NCI-H2081 (cell line): ENCODE results near the gene MECP2.
A peak's percentile ranks its signal among the peaks of the same experiment; 100 is the strongest.
"Not testable (repeated sequence)": the region's sequence is repeated elsewhere in the genome, so short reads cannot be mapped to it uniquely, and the experiment has no call there.

Source experiments
- DNase-seq, 2 experiments: peaks; one replicate each; lab custom pipeline; 2025; lab: John Stamatoyannopoulos, UW

Gene MECP2

DNA sequence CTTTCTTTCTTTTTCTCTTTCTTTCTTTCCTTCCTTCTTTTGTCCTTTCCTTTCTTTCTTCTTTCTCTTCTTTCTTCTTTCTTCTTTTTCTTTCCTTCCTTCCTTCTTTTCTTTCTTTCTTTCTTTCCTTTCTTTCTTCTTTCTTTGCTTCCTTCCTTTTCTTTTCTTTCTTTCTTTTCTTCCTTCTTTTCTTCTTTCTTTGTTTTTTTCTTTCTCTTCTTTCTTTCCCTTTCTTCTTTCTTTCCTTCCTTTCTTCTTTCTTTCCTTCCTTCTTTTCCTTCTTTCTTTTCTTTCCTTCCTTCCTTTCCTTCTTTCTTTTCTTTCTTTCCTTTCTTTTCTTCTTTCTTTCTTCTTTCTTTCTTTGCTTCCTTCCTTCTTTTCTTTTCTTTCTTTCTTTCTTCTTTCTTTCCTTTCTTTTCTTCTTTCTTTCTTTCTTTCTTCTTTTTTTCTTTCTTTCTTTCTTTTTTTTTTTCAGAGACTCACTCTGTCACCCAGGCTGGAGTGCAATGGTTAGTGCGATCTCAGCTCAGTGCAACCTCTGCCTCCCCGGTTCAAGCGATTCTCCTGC is 106.4 kb downstream of the MECP2 start:
- no peak for DNase-seq

DNA sequence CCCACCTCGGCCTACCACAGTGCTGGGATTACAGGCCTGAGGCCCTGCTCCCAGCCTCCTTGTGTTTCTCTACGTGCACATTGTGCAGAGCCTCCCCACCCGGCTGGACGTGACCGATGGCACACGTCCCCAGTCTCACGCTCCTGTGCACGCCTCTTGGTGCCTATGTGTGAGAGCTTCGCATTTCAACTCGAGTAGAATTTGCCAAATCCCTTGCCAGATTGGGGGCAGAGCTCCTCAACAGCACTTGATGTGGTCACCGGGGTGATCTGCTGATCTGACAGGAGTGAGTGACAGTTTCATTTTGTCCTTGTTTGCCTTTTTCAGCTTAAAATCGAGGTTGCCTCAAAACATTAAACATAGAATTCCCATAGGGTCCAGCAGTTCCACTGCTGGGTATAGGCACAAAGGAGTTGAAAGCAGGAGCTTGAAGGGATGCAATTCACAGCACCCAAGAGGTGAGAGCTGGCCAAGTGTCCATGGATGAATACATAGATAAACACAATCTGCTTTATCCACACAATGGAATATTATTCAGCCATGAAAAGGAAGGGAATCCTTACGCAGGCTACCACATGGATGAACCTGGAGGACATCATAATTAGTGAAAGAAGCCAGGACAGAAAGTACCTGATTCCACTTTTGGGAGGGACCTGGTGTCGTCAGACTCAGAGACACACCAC is 107.4 kb downstream of the MECP2 start:
- no peak for DNase-seq

DNA sequence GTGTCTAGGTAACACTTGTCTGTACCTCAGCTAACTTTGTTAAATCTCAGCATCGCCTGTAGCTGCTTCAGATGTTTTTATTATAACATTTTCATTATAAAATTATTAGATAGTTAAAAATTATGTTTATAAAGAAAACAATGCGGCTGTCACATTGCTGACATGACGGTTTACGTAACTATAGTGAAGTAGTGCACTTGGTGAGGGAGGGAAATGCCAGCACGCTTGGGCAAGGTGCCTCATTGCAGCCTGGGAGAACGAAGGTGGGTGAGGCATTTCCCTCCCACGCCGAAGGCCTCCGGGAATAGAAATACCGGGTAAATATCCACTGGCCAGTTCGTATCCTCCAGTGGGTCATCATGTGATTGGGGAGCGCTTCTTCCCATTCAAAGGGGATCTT is 109.0 kb downstream of the MECP2 start:
- DNase-seq: no peak

DNA sequence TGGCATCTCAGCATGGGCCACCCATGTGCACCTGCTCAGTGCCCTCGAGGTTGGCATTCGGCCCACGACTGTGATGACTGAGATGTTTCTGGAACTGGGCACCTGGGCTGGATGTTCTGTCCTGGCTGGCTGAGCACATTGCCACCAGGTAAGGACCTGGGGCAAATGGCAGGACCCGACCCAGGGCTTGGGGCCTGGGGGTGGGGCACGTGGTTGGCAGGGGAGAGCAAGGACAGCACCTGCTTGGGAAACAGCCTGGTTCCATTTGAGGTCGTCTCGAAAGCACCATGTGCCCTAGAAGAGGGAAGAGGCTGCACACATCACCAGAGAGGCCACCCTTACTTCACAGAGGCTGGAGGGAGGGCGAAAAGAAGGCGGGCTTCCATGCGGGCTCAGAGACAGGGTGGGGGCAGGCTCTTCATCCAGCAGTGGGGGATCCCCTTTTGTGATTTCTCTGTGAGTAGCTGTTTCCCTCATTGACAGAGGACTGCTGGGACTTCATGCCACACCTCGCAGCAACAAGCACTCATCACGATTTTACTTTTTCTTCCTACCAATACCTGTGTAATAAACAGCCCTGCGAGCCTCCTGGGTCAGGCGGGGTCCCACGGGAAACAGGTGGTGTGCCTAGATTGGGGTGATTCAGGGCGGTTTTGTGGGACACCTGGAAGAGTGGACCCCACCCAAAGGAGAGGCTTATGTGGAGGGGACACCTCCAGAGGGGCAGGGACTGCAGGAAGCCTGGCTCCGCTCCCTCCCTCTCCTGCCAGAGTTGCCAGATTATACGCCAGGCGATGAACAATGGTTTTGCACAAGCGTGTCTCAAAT is 113.0 kb downstream of the MECP2 start:
- DNase-seq: no peak

DNA sequence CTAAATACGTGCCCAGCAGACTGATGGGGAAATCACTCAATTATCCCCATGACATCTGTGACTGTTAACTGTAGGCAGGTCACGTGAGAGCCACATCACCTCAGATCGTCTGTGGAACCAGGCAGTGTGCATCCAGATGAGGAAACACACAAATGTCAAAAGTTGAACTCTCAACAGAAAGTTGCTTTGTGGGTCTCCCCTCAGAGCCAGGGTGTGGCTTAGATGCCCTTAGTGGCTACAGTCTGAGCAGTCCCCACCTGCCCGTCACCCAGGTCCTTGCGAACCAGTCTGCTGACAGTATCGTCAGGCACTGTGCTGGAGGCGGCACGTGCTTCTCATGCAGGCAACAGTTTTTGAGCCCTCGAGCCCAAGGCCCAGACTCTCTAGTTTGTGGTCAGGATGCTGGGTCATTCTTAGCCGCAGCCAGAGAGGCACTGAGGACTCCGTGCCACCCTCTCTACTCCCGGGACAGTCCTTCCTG is 114.2 kb downstream of the MECP2 start:
- no peak for DNase-seq

DNA sequence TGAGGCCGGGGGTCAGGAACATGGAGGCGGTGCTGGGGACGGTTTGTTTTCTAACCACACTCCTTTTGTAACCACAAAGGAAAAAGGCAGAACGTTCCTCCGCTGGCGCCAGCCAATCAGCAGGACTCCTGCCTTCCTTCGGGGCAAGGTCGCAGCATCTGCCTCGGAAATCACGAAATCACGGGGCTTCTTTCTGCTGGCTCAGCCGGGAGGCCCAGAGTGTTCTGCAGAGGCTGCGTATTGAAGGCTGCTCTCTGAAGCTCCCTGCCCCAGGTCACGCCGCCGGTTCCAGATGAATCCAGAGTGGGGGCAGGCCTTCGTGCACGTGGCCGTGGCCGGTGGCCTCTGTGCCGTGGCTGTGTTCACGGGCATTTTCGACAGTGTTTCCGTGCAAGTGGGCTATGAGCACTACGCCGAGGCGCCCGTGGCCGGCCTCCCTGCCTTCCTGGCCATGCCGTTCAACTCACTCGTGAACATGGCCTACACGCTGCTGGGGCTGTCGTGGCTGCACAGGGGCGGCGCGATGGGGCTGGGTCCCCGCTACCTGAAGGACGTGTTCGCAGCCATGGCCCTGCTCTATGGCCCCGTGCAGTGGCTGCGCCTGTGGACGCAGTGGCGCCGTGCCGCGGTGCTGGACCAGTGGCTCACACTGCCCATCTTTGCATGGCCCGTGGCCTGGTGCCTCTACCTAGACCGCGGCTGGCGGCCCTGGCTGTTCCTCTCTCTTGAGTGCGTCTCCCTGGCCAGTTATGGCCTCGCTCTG is 115.6 kb downstream of the MECP2 start:
- DNase-seq: no peak

DNA sequence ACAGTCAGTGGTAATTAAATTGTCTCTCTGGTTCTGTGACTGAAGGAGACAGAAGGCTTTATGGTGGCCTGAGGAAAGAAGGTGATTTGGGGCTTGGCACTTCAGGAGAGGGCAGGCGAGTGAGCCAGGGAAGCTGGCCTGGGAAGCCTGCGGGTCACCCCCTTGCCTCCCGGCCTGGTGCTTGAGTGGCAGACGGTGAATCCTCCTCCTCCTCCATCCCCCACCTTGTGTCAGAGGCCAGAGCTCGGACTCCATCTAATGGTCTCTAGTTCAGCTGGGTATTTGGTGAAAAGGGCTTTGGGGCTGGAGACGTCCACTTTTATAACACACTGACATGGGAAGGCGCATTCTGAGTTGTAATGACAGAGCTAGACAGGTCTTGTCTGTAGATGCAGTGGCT is 116.3 kb downstream of the MECP2 start:
- DNase-seq: no peak

DNA sequence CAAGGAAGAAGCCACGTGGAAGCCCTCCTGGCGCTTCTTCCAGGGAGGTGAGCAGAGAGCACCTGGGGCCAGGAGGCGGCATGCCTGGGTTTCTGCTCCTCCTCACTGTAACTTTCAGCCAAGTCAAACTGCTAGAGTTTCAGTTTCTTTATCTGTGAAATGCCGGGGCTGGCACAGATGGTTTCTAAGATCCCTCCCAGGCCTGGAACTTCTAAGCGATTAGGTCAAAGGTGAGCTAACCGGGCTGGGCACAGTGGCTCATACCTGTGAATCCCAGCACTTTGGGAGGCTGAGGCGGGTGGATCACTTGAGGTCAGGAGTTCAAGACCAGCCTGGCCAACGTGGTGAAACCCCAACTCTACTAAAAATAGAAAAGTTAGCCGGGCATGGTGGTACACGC is 117.1 kb downstream of the MECP2 start:
- not testable (repeated sequence) for DNase-seq

DNA sequence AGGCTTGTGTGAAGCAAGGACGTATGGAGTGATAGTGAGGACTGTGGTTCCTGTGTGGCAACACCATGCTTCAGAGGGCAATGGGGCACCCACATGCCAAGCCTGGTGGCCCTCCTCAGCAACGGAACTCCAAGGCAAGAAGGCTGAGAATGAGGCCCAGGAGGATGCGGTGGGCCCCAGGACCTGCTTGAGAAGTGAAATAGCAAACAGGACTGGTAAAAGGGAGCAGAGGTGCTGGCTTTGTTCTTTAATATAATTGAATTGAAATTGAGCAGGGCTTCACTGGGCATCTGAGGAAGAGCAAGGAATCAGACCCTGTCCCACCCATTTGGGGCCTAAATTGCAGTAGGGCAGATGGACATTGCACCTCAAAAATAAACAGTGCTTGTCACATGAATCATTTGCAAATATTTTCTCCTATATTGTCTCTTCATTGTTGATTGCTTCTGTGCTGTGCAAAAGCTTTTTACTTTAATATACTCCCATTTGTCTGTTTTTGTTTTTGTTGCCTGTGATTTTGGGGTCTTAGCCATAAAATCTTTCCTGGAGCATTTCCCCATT is 122.7 kb downstream of the MECP2 start:
- no peak for DNase-seq

DNA sequence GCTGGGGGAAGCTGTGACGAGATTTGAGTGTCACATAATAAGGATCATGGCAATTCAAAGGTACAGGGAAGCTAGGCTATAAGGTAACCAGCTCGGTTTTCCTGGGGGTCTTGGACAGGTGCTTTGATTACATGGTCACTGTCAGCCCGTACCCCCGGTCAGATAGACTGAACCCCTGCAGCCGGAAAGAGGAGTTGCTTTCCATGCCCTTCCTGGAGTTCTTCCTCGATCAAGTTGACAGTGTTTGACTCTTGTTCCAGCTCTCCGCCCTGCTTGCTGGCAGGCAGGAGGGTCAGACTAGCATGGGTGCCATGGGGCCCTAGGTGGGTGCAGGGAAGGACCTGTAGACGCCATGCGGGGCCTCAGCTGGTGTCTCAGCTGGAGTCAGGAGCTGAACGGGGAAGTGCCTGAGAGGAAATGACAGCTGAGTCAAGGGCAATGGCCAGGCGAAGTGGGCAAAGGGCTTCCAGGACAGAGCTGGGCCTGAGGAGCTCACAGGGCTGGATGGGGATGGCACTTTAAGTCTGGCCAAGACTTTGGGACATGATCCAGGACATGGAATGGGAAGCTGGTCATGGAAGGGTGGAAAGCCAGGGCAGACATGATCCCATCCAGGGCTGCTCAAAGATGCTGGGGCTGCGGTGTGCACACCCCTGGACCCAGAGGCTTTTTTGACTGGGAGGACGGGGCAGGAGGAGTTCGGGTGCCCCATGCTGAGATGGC is 123.4 kb downstream of the MECP2 start:
- no peak for DNase-seq

DNA sequence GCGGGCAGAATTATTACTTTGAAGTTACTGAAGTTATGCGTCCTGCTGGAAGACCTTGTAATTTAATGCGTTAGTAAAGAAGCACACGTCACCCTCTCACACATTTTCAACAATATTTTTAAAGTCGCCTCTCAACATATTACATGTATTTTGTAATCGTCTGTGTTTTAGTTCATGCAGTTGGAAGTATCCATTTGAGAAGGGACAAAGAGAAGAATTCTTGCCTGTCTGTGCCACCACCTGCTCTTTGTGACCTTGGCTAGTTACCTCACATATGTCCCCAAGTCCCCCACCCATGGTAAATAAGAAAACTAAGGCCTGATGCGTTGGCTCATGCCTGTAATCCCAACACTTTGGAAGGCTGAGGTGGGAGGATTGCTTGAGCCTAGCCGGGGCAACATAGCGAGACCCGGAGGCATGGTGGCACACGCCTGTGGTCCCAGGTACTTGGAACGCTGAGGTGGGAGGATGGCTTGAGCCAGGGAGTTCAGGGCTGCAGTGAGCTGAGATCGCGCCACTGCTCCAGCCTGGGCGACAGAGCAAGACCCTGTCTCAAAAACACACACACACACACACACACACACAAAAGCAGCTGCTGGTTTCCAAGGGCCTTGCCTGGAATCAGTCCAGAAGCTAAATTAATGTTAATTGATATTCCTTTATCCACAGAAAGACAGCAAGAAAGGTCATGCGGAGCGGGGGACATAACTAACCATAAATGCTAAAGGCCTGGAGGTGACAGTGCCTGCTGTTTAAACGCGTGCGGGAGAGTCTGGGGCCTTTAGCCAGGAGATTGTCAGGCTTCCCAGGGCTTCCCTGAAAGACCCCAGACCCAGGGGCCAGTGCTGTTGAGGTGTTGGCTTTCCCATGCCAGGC is 124.2 kb downstream of the MECP2 start:
- peak in 1 of 2 experiments; percentile 38 for DNase-seq

DNA sequence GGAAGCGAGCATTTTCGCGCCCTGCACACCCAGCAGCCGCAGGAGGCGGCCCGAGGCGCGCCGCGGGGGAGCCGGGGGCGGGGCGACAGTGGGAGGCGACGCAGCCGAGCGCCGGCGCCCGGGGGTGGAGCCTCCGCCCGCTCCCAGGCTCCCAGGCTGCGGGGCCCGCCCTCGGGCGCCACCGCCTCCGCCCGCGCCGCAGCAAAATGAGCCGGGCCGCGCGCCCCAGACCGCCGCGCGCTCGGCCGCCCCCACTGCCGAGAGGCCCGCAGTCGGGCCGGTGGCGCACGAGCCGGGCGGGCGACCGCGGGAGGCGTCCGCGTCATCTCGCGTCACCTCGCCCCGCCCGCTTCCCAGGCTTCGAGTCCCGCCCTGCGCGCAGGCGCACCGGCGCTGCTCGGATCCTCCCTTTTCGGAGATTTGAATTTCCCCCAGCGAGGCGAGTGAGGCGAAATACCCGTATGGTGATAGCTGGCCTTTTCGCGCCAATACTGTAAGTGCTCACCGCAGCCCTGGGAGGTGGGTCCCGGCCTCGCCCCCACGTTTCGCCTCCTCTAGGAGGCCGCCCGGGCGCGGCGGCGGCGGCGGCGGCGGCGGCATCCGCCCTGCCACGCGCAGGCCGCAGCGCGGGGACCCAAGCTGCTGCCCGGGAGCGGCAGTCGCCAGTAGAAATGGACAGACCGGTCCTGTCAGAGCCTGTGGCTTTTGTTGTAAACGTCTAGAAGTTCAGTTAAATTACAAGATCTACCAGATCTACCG is 125.0 kb downstream of the MECP2 start, which contains the start of gene TMEM187:
TSS of gene TMEM187 (plus strand) at position 387 of the 759 bp plus-strand sequence. CDS start 9,309 bp downstream, outside the sequence.
- DNase-seq: peak; percentile 85 to 86
